GM19452 (cell line): ENCODE measurements around the gene NELFA.
"Not testable (repeated sequence)": the region's sequence is repeated elsewhere in the genome, so short reads cannot be mapped to it uniquely, and the experiment has no call there.

Experiments
- ATAC-seq: cut with Tn5 transposase; IDR thresholded peaks from one replicate; pipeline ENCODE4 v1.9.1; 2021; ENCODE audit not compliant: unreplicated experiment

NELFA gene

DNA sequence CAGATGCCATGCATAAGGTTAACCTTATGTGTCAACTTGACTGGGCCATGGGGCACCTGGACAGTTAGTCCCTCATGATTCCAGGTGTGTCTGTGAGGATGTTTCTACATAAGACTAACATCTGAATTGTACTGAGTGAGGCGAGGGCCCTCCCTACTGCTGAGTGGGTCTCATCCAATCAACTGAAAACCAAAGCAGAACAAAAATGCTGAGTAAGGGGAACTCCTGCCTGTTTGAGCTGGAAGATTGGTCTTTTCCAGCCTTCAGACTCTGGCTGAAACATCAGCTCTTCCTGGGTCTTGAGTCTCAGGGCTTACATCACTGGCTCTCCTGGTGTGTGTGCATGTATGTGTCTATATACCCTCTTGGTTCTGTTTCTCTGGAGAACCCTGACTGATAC, 13.8 kb downstream of the NELFA start:
- no peak for ATAC-seq

DNA sequence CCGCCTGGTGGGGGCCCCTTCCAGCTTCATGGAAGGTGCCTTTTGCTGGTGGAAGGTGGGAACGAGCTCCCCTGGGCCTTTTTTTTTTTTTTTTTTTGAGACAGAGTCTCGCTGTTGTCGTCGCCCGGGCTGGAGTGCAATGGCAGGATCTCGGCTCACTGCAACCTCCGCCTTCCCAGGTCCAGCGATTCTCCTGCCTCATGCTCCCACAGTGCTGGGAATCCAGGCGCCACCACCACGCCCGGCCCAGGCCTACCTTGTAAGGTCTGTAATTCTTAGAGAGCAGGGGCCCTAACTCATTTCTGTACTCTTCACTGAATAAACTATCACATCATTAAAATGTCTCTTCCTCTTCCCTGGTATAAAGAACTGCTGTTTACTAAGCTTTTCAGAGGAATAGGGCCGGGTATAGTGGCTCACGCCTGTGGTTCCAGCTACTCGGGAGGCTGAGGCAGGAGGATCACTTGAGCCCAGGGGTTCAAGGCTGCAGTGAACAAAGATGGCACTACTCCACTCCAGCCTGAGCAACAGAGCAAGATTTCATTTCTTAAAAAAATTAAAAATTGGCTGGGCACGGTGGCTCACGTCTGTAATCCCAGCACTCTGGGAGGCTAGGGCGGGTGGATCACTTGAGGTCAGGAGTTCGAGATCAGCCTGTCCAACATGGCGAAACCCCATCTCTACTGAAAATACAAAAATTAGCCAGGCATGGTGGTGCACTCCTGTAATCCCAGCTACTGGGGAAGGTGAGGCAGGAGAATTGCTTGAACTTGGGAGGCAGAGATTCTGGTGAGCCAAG, 14.9 kb downstream of the NELFA start:
- ATAC-seq = not testable (repeated sequence)

DNA sequence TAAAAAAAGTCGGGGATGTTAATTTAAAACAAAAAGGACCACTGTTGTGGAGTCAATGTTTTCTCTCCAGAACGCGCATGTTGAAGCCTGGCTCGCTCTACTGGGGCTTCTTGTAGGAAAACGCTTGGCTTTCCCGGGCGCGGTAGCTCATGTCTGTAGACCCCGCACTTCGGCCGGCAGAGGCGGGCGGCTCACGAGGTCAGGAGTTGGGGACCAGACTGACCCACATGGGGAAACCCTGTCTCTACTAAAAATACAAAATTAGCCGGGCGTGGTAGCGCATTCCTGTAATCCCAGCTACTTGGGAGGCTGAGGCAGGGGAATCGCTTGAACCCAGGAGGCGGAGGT, 15.6 kb downstream of the NELFA start:
- ATAC-seq = no peak

DNA sequence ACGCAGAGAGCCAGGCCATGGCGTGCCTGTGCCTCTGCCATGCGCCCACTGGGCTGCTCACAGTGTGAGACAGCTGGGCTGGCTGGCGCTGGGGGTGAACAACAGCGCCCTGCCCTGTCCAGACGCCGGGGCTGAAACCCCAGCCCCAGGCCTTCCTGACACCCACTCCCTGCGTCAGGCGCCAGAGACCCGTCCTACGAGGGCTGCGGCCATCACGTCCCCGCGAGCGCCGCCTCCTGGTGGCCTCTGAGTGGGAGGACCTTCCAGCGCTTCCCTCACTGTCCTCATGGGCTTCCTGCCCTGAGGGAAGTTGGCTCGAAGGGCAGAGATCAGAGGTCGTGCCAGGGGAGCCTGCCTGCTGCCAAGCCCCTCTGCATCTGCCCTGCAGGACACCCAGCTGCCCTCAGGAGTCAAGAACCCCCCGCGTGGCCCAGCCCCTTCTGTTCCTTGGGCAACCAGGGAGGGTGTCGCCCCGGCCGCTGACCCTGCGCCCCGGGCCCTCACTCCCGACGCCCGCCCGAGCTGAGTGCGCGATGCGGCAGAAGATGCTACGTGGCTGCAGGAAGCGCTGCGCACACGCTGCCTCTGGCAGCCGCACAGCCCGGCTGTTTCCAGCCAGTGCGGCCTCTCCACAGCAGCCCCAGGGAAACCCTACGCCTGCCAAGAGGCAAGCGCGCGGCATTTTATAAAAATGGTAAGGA, 16.2 kb downstream of the NELFA start:
- no peak for ATAC-seq

DNA sequence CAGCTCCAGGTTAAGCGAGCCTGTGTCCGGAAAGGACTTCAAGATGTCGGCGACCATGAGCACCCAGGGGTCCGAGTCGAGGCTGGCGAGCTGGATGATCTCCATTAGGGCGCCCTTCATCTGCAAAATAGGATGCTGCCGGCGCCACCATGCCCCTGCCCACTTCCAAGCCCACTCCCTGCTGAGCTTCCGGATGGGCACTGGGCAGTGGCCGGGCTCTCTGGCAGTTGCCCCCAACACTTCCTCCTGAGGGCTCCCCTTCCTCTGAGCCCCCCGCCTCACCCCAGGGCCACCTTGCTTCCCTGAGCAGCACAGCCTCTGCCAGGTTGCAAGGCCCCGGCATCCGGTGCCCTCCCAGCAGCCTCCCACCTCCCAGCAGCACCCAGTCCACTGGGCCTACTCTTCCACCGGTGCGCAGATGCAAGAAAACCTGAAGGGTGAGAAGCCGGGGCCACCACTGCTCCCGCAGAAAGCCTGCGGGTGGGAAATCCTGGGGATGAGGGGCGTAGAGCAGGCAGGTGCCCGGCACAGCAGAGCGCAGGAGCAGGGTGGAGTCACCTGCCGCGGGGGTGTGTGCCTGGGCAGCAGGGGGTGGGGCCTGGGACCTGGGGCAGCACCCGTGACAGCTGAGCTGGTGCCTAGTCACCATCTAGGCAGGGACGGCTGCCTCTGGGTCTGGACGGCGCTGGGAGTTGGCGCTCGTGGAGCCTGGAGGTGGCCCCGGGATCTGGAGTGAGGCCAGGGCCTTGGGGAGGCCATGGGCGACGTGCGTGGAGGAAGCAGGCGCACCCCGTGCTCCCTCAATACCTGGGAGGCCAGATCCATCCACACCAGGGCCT, 17.0 kb downstream of the NELFA start:
- no peak for ATAC-seq

DNA sequence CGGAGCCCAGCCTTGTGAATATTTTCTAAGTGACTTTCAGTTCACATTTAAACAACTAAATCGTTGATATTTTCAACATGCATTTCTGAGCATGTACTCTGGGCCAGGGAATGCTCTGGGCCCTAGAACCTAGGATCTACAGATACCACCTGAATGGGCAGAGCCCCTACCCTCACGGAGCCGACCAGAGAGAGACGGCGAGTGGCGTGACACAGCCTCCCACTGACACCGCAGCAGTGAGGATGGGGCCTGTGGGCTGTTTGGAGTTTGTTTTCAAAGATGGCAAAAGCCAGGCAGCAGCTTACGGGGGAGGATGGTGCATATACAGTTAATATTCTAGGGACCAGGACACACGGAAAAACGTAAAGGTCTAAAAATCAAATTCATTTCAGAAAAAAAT, 17.7 kb downstream of the NELFA start:
- no peak for ATAC-seq

DNA sequence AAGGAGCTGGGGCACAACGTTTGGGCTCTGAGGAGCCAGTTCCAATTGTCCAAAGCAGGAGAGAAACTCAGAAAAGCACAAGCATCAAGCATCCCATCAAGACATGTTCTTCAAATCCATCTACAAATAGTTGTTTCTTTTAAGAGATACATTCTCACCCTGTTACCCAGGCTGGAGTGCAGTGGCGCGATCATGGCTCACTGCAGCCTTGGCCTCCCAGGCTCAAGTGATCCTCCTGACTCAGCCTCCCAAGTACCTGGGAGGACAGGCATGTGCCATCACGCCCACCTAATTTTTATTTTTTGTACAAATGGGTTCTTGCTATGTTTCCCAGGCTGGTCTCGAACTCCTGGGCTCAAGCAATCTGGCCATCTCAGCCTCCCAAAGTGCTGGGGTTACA, 18.1 kb downstream of the NELFA start:
- ATAC-seq = no peak

DNA sequence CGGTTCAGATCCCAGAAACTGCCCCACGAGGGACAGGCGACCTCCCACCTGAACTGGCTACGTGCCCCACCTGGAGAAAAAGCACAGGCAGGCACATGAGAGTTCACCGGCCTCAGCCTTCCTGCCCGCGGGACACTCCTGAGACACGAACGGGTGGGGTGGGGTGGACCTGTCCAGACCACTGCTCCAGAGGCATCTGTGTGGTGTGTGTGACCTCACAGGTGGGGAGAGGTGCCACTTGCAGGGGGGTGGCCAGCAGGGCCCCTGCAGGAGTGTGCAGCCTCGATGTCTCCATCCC, 18.5 kb downstream of the NELFA start:
- ATAC-seq = no peak

DNA sequence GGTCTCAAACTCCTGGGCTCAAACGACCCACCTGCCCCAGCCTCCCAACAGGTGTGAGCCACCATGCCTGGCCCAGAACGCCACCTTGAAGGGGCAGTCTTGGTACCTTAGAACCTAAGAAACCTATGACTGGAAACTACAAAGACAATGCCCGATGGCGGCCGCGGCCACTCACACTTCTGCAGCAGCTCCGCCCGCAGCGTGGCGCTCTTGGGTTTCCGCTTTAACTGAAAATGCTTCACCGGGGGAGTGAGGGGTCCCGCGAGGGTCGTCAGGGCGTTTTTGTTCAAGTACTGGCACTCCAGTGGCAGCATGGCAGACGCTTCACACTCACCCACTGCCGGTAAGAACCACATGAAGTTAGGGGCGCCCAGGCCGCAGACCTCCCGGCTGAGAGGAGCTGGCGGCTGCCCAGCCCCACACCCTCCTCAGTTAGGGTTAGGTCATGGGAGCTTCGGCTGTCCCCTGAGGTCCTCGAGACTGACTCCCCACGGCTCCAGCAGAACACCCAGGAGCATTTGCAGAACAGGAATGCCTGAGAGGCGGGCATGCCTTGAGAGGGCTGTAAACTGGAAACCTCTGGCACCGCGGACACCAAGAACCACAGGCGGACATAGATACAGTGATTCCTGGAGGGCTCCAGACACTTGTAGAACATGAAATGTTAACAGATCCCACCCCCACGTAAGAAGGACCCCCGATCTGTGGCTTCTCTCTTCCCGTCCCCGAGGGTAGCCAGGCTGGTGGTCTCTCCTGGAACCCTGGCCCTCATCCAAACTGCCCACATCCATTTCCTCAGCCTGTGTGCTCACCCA, 19.0 kb downstream of the NELFA start:
- ATAC-seq = no peak

DNA sequence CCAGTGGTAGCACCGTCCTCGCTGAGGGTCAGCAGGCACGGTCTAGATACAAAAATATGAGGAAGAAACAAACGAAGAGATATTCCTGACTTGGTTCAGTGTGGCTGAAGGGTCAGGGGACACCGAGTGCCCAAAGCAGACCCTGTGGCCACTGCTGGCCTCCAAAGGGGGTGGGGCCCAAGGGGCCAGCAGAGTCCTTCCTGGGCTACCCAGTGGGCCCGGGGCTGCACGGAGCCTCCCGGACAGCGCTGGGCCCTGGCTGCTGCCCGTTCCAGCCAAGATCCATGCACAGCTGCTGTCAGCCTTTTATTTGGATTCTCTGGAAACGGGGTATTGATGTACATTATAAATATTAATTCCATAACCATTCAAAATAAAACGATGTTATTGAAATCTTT, 20.4 kb downstream of the NELFA start:
- no peak for ATAC-seq

DNA sequence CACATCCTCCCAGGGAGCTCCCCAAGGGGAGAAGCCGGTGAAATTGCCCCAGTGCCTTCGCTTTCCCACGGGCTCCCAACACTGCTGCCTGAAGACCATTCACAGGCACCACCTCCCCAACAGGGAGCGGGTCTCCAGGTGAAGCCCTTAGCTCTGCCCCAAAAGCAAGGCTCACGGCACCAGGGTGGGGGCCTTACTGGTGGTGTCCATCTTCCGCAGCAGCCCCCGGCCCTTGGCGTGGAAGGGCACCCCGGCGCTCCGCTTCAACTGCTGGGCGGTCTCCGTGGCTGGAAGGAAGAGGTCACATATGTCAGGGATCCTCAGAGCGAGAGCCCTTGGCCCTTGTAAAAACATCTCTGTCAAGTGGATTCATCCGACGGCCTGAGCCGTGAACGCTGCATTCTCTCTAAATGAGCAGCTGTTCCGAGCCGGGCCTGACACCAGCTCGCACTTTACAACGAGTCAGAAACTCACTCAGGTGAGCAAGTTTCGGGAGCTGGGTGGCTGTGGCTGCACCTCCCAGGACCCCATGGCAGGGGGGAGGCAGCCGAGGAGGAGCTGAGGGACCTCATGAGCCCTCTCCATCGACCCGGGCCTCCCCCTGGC, 20.9 kb downstream of the NELFA start:
- no peak for ATAC-seq

DNA sequence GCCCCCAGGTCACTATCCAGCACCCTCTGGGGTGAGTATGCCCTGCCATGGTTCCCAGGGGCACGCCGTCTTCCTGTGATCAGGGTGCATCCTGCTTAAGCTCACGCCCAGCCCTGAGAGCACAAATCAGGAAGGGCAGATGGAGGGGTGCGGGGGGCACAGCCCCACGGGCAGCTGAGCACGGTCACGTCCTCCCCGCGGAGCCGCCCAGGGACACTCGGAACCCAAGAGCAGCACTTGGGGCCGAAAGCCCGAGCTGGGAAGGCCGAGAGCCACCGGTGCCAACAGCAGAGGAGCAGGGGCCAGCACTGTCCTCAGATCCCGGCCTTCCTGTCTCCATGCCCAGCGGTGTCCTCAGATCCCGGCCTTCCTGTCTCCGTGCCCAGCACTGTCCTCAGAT, 21.5 kb downstream of the NELFA start:
- ATAC-seq = no peak

DNA sequence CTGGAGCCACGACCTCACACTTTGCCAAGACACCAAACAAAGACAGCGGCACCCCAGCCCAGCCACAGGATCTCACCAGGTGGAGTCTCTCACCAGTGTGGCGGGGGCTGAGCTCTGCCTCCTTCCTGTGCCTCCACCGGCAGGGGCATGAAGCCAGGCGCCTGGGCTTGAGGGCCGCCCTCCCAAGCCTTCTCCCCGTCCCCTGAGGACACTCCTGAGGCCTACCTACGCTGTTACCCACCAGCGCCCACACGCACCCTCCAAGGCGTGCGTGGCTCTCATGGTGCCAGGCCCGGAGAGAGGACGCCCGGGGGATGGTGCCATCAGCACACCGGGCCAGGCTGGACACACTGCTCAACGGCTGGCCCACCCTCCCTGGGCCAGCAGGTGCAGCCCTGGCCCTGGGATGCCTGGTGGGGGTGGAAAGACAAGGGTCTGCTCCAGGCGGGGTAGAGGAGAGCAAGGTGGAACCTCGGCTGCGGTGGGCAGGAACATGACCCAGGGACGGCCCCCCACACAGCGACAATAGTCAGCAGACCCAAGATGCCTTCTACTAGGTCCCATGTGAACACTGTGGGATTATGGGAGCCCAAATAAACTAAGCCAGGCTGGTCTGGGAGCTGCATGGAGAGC, 22.1 kb downstream of the NELFA start:
- ATAC-seq = no peak

DNA sequence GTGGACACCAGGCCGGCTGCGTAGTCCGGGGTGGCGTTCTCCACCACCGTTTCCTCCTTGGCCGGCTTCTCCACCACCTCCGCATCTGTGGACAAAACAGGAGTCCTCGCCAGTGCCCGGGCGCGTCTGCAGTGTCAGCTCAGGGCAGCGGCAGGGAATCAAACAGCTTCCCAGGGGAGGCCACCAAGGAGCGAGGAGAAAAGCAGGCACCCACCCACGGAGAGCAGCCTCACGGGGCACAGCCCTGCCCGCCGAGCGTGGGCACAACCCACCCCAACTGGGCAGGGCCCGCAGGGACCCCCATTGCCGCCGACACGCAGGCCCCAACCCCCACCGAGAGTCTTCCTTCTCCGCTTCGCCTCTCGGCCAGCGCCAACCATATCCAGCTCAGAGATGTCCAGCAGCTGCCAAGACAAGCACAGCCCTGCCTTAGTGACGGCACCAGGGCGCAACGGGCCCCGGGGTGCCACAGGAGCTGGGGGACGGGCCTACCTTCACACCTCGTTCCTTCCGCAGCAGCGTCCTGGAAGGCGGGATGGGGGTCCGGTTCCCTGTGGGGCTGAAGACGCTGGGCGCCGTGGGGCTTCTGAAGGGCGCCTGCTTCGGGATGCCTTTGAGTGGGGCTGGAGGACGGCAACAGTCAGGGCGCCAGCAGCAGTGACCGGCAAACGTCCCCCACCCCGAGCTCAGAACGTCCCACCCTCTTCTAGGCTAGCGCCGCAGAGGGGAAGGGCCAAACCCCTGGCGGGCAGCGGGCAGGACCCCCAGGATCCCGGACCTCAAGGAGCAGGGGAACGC, 22.8 kb downstream of the NELFA start:
- ATAC-seq = no peak

DNA sequence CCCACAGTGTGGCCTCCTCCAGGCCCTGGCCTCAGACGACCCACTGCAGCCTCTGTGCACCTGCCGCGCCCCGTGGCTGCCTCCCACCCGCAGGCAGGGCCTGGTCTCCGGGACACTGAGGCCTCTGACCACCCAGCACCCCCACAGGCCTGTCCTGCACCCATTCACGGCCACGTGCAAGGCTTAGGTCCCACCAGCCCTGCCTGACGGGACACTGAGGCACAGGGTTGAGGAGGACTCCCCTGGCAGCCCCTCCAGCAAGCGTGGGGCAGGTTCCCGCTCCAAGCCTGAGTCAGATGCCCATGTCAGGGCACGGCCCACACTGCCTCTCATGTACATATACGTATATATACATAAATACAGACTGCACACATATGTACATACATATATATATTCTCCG, 23.5 kb downstream of the NELFA start:
- no peak for ATAC-seq

DNA sequence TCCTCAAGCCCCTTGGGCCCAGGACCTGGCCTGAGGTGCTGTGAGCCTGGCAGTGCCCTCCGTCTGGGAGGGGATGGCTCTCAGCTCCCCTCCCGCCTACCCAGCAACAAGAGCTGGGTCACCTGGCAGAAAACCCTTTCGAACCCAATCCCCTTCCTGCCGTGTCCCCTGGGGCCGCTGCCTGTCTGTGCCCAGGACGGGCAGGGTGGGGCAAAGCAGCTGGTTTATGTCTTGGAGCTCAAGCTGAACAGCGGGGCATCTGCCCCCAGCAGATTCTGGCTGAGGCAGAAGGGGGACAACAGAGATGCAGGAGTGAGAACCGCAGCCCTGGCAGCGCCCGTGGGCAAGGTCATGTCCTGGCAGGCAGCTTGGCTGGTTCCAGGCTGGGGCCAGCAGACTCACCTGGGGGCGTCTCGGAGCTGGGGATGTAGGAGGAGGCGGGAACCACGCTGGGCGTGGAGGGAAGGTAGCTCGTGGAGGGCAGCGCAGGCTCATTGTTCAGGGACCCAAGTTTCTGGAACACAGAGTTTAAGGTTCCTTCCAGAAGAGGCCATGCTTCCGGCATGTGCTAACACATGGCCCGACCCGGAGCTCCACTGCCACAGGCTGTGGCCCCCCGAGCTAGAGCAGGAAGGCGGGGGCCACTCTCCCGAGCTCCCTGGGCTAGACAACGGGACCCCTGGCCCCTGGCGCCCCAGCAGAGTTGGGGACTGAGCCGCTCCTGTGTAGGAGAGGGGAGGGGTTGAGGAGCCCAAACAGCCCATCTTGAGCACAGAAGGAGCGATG, 24.2 kb downstream of the NELFA start:
- no peak for ATAC-seq

DNA sequence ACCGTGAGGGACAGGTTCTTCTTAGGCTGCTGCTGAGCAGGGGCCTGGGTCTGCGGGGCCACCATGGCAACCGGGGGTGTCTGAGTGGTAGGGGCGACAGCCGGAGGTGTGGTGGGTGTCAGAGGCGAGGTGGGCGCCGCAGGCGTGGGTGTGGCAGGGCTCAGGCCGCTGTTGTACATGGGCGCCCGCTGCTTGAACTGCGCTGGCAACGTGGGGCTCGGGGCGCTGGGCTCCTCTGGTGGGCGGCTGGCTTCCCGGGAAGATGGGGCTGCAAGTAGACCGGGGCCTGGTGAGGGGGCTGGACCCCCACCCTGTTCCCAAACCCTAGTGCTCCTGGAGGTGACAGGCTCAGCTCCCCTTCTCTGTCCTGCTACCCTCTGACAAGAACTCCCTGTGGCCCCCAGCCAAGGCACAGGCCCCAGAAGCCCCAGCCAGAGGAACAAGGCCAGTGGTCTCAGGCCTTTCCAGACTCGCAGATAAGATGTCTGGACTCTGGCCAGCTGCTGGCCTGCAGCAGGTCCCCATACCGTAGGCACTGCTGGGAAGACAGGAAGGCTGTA, 24.8 kb downstream of the NELFA start:
- ATAC-seq = no peak

DNA sequence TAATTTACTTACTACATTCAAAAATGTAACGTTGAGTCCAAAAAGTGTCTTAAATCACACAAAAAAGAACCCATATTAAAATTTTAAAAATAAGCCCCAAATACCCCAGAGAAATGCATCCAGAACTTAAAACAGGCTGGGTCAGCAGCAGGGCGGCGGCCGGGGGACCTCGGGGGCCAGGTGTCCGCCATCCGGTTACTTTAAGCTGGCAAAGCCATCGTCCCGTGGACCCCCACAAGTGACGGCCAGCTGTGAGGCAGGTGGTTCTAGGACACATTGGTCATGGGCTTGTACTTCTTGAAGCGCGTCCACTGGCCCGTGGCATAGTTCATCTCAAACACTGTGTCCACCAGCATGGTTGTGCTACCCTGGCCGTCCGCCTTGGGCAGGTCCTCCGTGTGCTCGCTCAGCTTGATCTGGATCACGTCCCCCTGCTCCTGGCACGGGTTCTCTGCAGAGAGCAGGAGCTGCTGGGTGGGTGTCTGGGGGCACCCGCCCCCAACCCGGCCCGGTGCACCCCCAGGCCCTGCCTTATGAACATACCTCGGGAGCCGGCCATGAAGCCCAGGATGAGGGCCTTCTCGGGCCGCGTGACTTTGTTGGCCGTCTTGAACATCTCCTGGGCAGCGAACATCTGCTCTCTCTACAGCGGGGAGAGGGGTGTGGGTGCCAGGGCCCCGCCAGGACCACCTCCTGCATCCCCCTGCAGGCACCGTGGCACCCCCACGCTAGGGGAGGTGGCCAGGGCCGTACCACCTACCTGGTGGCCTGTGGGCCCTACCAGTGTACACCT, 25.5 kb downstream of the NELFA start:
- no peak for ATAC-seq
